DMS53 treated with DMSO at 0.1 percent for 48 hours (cell line): ENCODE measurements around the gene VSX2.

Experiments
- DNase-seq: peaks from one replicate; lab custom pipeline; 2025; ENCODE audit not compliant: unreplicated experiment; lab: John Stamatoyannopoulos, UW

The VSX2 gene

DNA sequence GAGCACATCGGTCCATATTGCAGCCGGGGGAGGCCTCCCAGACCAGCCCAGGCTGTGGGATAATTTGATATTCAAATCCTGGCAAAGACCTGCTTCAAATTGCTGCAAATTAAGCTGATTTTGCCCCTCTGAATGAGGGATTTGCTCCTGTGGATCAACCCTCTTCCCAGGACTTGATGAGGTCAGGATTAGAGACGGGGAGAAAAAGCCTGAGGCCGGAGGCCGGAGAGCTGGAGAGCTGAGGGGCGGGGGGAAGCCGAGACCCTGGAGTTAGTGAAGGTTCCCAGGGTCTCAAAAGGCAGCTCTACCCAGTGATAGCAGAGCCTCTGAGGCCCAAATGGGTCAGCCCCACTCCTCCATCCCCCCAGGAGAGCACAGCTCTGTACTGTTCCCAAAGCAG lies 17.5 kb upstream of the VSX2 start:
- no peak for DNase-seq

DNA sequence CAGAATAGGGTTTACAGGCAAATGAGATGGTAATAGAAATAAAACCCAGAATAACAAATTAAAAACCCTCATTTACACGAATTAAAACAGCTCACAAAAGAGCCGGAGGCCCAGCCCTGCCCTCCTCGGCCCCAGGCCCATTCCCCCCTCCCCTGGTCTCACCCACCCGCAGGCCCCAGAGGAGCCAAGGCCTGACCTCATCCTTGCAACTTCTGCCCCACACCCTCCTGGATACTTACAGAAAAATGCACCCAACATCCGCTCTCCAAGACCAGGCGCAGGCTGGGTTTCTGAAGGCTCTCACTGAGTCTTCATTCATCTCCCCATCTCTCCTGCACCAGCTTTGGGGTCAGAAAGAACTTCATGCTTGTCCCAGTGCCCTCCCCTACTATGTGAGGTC lies 16.2 kb upstream of the VSX2 start:
- DNase-seq = no peak

DNA sequence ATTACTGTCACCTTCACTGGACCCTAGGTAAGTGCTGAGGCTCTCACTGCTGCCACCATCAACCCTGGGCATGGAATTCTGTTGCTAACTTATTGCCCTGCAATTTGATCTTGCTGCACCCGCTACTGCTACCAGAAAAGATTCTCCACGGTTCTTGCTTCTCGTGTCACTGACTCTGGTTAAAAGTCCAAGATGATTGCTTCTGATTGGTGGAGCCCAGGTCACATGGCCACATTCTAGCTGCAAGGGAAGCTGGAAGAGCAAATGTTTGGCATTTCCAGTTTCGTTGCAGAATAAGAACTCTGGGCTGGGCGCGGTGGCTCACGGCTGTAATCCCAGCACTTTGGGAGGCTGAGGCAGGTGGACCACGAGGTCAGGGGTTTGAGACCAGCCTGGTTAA lies 7.5 kb upstream of the VSX2 start:
- DNase-seq = no peak

DNA sequence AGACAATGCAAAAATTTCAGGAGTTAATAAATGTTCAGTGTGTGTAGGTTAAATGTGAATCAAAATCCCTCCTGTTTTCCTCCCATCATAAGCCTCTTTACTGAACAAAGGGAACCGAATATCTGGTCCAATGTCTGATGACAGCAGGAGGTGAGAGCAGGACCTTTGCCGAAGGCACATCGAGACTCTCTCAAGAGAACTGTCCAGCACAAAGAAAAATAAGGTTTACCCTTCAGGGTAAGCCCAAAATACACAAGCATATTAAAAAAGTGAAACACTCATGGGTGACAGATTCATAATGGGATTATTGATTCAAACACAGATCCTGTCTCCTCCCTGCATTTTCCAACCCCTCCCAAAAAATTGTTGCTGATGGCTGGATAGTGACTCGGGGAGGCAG lies 4.2 kb upstream of the VSX2 start:
- DNase-seq = no peak

DNA sequence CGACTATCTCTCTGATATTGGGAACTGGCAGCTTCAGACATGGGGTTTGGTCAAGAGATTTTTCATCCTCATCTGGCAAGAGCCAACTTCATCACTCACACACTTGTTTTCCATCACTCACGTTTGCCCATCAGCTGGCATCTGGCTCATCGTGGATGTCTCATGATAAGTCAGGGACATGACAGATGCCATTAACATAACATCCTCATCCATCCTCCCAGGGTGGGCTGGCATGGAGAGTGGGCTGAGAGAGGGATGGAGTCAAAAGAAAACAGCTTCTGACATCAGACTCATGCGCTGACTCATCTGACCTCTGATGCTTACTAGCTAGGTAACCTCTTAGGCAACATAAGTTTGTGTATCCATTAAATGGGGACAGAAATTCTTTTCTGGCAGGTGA lies 1.8 kb upstream of the VSX2 start:
- no peak for DNase-seq

DNA sequence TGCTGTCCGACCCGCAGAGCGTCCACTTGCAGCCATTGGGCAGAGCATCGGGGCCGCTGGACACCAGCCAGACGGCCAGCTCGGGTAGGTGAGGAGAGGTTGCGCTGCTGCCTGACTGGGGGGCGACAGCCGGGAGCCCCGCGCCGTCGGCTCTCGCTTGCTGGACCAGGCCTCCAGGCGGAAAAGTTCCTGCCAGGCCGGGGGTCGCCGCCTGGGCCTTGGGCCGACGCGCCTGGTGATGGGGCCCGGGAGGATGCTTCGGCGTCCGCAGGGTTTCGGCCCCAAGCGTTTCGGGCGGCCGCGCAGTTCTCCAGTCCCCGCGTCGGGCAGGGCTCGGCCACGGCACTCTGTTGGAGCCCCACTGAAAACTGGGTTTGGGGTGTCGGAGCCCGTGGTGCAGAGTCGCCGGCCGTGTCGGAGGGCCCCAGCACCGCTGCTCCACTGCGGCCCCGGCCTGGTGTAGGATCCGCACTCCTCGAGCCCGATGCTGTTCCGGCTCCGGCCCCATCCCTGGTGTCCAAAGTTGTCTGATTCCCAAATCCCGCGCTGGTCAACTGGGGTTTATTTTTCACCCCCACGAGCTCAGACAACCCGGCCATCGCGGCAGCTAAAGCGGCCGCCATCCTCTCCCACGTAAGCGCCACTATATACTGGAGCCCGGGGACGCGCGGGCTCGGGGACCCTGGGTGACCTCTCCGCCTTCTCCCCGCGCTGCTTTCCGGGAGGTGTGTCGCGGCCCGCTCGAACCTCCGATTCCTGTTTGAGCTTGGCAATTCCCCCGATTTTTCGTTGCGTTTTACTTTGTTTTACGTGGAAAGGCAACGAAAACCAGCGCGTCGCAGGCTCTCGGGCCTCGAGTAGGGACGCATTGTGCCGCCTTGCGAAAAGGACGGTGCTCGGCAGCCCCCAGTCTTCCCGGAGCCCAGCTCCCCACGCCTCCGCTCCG lies 872 bp downstream of the VSX2 start:
- no peak for DNase-seq

DNA sequence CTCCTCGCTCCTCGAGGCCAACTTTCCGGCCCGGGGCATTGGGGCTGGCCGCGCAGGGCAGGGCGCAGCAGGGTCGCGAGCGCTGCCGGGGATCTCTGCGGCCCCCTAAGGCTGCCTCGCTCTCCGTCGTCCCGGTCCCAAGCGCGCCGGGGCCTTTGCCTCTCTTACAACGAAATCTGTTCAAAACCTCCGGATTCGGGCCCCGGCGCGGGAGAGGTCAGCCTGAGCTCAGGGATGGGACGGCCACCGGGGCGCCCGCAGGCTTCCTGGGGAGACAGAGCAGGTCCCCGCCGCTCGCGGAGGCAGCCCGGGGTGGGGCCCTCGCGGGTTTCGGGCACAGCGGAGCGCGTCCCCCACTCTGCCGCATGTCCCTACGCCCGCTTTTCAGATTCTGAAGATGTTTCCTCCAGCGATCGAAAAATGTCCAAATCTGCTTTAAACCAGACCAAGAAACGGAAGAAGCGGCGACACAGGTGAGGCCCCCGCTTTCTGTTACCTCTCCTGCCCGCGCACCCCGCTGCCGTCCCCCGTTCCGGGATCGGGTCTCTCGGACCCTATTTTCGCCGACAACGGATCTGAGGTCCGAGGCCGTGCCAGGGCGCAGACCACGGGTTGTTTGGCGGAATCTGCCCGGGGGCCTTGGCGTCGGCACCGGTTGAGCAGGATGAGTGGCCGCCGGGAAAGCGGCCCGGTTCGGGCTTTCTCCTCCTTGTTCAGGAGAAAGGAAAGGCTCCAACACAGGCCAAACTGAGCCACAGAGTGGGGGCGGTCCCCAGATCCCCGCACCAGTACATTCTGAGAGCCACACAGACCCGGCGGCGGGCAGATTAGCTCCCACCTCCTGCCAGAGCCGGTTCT lies 1.8 kb downstream of the VSX2 start:
- no peak for DNase-seq

DNA sequence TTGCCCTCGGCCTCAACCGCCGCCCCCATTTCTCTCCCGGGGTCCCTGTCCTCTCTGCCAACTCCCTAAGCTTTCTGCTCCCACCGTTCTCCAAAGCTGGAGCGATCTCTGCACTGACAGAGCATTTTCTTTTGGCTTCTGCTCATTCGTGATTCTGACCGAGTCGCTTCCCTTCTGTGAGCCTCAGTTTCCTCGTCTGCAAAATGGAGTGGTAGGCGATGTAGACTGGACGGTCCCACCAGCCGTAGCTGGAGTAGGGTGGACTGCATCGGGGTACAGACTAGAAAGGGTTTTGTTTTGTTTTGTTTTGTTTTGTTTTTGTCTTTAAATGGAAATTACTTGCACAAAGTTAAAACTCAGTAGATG lies 2.4 kb downstream of the VSX2 start:
- no peak for DNase-seq

DNA sequence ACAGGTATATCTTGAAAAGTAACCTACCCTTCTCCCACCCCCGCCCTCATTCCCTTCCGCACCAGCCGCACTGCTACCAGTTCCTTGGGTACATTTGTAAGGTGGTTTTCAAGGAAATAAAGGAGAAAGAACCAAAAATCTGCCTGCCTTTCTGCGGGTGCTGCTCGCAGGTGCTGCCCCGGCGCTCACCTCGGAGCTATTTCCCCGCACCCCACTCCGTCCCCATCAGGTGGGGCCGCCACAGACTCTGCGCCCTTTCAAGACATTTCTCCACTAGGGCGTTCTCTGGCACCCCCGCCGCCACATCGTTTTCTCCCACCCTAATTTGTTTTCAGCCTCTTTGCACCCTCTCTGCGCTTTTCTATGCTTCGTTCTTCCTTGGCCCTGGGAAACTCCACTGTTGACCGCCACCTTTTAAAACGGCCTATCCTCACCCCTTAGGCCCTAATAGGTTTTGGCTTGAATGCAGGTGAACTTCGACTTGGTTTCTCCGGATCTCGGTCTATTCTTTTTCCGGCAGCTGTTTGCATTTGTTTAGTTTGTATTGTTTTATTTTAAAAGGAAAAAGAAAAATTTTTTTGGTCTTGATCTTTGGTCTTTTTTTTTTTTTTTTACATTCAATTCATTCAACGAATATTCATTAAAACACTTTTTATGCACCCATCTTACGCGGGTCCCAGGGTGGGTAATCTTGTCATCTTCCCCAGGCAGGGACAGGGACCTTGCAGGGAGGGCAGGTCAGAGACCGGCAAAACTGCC lies 3.0 kb downstream of the VSX2 start:
- DNase-seq = no peak

DNA sequence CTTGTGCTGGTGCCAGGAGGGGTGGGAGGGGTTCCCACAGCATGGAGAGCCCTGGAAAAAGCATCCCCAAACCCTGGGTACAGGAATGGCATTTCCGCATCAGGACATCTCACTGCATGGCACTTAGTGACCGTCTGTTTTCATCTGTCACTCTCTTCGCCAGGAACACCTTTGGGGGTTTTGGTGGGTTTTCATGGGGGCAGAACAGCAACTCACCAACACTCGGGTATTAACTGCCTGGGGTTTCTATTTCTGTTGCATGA lies 3.5 kb downstream of the VSX2 start:
- no peak for DNase-seq

DNA sequence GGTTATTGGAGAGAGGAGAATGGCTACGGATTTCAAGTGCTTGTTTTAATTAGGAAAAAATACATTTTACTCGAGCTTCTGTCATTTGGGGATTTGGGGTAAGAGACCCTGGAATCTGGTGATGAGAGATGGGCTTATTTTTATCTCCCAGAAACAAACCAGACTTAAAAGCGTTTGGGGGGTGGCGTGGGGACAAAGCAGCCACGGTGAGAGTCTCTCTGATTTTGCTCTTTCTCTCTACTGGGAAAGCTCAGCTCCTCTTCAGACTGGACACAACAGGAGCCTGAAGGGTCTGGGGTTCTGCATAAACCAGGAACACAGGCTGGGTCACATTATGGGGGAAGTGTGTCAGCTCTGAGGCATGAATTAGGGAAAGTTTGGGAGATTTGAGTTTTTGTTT lies 3.8 kb downstream of the VSX2 start:
- no peak for DNase-seq

DNA sequence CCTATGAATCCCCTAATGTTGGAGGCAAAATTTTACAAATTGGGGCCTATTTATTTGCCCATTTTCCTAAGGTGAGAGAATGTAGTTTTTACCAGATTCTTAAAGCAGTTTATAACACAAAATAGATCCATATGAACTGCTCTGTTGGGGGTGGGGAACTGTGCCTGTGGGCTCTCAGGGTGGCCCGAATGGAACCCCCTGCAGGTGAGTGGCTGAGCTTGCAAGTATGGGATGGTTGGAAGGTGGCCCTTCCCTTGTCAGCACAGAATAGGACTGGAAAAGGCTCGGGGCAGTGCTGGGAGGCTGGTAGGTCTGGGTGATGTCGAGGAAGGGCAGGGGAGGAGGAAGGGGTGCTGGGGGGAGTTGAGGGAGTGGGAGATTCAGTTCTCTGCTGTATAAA lies 4.9 kb downstream of the VSX2 start:
- DNase-seq = no peak

DNA sequence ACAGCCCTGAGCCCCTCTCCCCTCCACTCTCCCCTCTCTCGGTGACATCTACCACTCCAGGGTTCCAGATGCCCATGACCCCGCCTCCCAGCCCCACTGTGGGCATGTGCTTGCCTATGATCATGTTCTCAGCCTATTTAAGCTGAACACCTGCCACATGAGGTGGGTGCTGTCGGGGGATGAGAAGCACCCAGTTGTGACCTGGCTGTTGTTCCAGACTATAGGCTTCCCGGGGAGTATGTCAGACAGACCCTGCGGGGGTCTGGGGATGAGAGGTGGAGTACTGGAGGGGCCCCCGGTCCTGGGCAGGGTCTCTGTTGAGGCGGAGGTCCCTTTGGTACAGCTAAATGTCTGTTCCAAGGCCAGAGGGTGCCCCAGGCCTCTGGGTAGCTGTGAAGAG lies 6.0 kb downstream of the VSX2 start:
- no peak for DNase-seq

DNA sequence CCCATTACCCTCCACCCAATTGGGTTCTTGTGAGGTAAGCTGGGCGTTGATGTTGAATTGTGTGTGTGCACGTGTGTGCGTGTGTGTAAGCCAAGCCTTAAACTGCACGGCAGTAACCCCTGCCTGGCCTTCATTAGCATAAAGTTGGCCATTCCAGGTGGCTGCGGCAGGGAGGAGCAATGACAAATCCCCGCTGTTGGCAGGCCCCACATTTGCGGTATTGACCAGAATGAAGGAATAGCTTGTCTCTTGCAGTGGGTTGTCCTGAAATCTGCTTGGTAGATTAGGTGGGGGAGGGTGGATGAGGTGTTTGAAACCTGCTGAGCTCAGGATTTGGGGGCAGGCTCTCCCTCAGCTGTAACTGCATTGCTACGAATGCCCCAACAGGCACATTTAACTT lies 7.3 kb downstream of the VSX2 start:
- DNase-seq = no peak

DNA sequence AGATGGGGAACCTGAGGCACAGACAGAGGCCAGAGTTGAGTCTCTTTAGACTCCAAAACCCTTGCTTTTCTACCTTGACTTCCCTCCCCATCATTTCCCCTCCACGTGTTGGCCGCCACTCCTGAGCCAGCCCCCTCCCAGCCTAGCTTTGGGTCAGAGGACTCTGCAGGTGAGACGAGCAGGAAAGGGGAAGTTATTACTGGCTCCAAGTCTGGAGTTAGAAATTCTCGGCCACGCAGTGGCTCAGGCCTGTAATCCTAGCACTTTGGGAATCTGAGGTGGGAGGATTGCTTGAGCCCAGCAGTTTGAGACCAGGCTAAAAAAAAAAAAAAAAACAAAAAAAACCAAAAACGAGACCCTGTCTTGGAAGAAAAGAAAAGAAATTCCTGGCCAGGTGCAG lies 8.8 kb downstream of the VSX2 start:
- DNase-seq = no peak

DNA sequence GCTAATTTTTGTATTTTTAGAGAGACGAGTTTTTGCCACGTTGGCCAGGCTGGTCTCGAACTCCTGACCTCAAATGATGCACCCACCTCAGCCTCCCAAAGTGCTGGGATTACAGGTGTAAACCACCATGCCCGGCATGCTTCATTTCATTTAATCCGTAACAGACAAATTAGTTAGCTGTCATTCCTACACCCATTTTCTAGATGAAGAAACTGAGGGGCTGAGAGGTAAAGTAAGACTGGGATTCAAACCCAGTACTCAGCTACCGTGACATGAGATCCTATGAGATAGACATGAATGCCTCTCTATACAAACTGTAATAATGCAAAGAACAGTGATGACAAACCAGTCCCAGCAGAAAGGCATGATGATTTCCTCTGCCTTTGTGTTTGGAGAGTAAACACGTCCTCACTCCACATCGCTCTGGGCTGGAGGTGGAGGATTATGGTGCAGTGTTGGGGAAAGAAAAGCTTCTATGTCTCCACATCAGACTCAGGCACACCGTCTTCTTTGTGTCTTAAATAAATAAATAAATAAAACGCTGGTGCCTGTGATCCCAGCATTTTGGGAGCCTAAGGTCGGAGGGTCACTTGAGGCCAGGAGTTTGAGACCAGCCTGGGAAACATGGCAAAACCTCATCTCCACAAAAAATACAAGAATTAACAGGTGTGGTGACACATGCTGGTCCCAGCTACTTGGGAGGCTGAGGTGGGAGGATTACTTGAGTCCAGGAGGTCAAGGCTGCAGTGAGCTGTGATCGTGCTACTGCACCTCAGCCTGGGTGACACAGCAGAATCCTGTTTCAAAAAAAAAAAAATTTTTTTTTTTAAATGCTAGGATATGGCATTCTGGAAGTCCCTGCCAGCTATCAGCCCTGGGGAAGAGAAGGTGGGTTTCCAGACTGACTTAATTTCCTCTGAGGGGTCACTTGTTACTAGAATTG lies 10.5 kb downstream of the VSX2 start:
- DNase-seq = peak; percentile 47

DNA sequence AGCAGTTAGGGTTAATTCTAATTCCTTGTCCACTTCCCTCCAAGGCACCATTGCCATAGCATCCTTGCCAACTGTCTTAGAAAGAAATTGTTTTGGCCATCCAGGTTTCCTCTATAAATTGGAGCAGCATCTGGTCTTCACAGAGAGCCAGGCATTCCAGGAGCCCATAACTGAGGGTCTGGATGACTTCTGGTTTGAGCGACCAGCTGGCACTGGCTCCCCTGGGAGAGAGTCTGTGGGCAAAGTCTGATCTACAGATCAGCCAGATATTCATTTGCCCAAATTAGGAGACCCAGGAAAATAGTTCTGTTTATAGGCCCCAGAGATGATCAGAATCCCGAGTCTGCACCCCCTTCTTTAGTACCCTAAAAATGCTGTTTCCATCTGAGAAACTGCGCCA lies 16.0 kb downstream of the VSX2 start:
- no peak for DNase-seq

DNA sequence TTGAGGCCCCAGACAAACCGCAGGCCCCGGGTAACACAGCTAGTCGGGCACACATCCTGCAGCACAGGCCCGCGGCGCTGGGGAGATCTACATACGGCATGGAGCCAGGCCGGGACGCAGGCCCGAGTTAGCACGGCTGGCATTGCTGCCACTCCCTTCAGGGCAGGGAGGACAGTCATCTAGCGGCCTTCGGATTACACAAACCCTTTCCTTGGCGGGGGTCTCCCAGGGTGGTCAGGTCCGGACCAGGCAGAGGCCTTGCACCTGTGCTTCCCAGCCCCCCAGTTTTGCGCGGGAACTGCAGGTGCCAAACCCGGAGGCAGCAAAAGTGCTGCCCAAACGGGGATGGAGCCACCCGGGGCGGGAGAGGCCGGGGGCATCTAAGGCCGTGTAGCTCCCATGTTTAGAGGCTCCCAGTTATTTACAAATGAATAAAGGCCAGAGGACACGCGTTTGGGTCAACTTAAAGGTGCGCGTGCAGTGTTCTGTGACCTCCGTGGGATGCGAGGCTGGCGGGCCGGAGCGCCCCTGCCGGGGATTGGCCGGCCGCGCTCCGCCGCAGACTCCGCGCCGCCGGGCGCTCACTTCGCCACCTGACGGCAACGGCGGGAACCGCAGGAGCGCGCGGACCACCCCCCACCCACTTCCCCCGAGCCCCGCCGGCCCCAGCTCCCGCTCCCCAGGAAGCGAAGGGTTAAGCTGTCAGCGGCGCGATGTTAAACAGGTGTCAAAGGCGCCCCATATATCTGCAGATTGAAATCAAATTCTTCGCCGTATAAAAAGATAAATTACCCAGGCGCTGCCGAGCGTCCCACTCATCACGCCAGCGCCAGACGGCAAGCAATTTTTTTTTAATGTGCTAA lies 18.1 kb downstream of the VSX2 start:
- DNase-seq = no peak

DNA sequence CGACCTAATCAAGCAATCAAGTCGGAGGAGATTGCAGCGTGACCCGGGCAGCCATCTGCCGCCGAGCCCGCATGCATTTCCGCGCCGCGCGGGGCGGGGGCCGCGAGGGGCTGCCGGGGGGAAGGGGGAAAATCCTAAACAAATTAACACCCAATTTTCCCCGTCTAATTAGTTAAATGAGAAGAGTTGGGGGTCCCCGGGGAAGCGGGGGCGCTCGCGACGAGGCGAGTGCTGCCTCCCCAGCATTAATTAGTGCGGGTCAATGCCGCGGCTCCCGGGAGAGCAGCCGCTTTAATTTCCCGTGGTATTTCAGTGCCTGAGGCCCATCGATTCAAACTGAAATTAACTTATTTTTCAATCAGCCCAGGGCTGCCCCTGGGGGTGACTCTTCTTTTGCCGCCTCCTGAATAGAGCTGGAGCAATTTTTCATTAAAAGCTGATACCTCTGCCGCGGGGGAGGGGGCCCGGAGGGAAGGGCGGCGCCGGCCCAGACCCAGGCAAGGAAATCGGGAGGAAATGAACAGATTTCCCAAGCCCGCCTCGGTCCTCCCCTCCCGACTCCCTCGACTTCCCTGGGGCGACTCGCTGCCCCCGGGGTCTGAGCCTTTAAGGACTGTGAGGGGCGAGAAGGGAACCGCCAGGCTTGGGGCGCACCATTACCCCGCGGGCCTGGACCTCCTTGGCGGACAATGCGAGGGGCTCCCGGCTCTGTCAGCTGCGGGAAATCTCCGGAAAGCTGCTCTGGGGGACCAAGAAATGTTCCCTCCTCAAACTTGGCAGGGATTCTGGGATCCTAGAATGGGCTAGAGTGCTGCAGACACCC lies 18.9 kb downstream of the VSX2 start:
- no peak for DNase-seq
